Liver (tissue), 9 donors: Measurements from ENCODE around the gene S100A5. TPM values are rescaled to one million over a fixed set of nuclear protein-coding genes. Genes with fewer than 3 reads are reported as not detected.

Experiments
- DNase-seq: peaks from one replicate; pipeline ENCODE4 v3.0.0-alpha.2; 2017; ENCODE audit warnings: low spot score
- H3K27ac ChIP-seq, 2 donors: one replicate each; pipeline ENCODE4 v1.7.0; 2013; ENCODE audit warnings: inconsistent platforms in 2 of 2, low read length in 2 of 2, control low read depth in 1 of 2, low read depth in 1 of 2, mild to moderate bottlenecking in 1 of 2
- H3K27me3 ChIP-seq, 4 donors: one replicate each; pipeline versions ENCODE4 v1.6.1 to v1.7.0; 2013; ENCODE audit warnings: low read length in 3 of 4, inconsistent platforms in 1 of 4, mild to moderate bottlenecking in 1 of 4, moderate library complexity in 1 of 4; ENCODE audit not compliant: control insufficient read depth in 4 of 4, insufficient read depth in 4 of 4
- H3K36me3 ChIP-seq, 4 donors: one replicate each; pipeline versions ENCODE4 v1.6.1 to v1.7.0; 2013; ENCODE audit warnings: low read length in 3 of 4, mild to moderate bottlenecking in 3 of 4, low read depth in 1 of 4, moderate library complexity in 1 of 4; ENCODE audit not compliant: control insufficient read depth in 4 of 4, insufficient read depth in 3 of 4
- H3K4me1 ChIP-seq, 4 donors: one replicate each; pipeline versions ENCODE4 v1.6.1 to v1.7.0; 2013; ENCODE audit warnings: low read length in 3 of 4, mild to moderate bottlenecking in 3 of 4, moderate library complexity in 1 of 4; ENCODE audit not compliant: control insufficient read depth in 4 of 4, insufficient read depth in 4 of 4
- H3K4me3 ChIP-seq, 3 donors: one replicate each; pipeline versions ENCODE4 v1.6.1 to v1.7.0; 2013; ENCODE audit warnings: low read length in 3 of 3, control low read depth in 1 of 3, low read depth in 1 of 3, mild to moderate bottlenecking in 1 of 3
- H3K9ac ChIP-seq, 2 donors: one replicate each; pipeline ENCODE4 v1.7.0; 2013; ENCODE audit warnings: low read length in 2 of 2, mild to moderate bottlenecking in 2 of 2, moderate library complexity in 2 of 2, control low read depth in 1 of 2, low read depth in 1 of 2
- H3K9me3 ChIP-seq, 4 donors: one replicate each; pipeline versions ENCODE4 v1.6.1 to v1.7.0; 2013; ENCODE audit warnings: low read length in 3 of 4; ENCODE audit not compliant: control insufficient read depth in 4 of 4
- EGR1 ChIP-seq, 2 donors: IDR thresholded peaks; 2 replicates each; pipeline ENCODE4 v1.6.1; 2016 to 2018; ENCODE audit warnings: antibody characterized with exemption in 2 of 2, low read depth in 2 of 2
- FOXA1 ChIP-seq: IDR thresholded peaks from 2 replicates; pipeline ENCODE4 v1.6.1; 2016; ENCODE audit warnings: antibody characterized with exemption
- FOXA2 ChIP-seq: IDR thresholded peaks from 2 replicates; pipeline ENCODE4 v1.6.1; 2016; ENCODE audit warnings: antibody characterized with exemption
- GABPA ChIP-seq, 2 donors: IDR thresholded peaks in 1 of 2; conservative IDR thresholded peaks in 1 of 2; 2 replicates each; pipeline ENCODE4 v1.6.1; 2016; ENCODE audit warnings: antibody characterized with exemption in 2 of 2, mild to moderate bottlenecking in 1 of 2, moderate library complexity in 1 of 2
- HNF4G ChIP-seq: IDR thresholded peaks from 2 replicates; pipeline ENCODE4 v1.6.1; 2016; ENCODE audit warnings: antibody characterized with exemption
- JUND ChIP-seq, 2 donors: IDR thresholded peaks; 2 replicates each; pipeline ENCODE4 v1.6.1; 2016; ENCODE audit warnings: antibody characterized with exemption in 2 of 2
- NR2F2 ChIP-seq: IDR thresholded peaks from 2 replicates; pipeline ENCODE4 v1.6.1; 2016; ENCODE audit warnings: antibody characterized with exemption
- RAD21 ChIP-seq, 2 donors: IDR thresholded peaks; 2 replicates each; pipeline ENCODE4 v1.6.1; 2016; ENCODE audit warnings: antibody characterized with exemption in 2 of 2, mild to moderate bottlenecking in 2 of 2
- REST ChIP-seq: IDR thresholded peaks from 2 replicates; pipeline ENCODE4 v1.6.1; 2016; ENCODE audit warnings: antibody characterized with exemption, mild to moderate bottlenecking
- RXRA ChIP-seq, 2 donors: IDR thresholded peaks; 2 replicates each; pipeline ENCODE4 v1.6.1; 2017 to 2018; ENCODE audit warnings: antibody characterized with exemption in 2 of 2, mild to moderate bottlenecking in 1 of 2
- SP1 ChIP-seq: IDR thresholded peaks from 2 replicates; pipeline ENCODE4 v1.6.1; 2018; ENCODE audit warnings: antibody characterized with exemption, mild to moderate bottlenecking
- TAF1 ChIP-seq: conservative IDR thresholded peaks from 2 replicates; pipeline ENCODE4 v1.6.1; 2016; ENCODE audit warnings: antibody characterized with exemption, mild to moderate bottlenecking
- YY1 ChIP-seq: IDR thresholded peaks from 2 replicates; pipeline ENCODE4 v1.6.1; 2016; ENCODE audit warnings: antibody characterized with exemption, mild to moderate bottlenecking
- WGBS: extraction: QIAGEN DNeasy Blood & Tissue Kit; methylation state at CpG from one replicate; pipeline ENCODE4 v1.1.7; 2013; 5-methylcytosine and 5-hydroxymethylcytosine counted together
- polyA plus RNA-seq, 2 donors: library from polyadenylated mRNA; stranded (reverse) in 1 of 2; unstranded in 1 of 2; fragments of 200-250 nt in 1 of 2; fragments of >200 nt in 1 of 2; fragmentation: Nextera tagmentation in 1 of 2; extraction: Ambion mirVana in 1 of 2; gene quantifications; one replicate each; pipeline versions ENCODE4 v1.2.1 to v1.2.3, GENCODE V29; 2013 to 2015
- total RNA-seq, 2 donors: library from RNA; depleted of rRNA; stranded (reverse); fragments of >200 nt; gene quantifications; one replicate each; pipeline ENCODE4 v1.2.3, GENCODE V29; 2014
- TF ChIP-seq, protein P1 (sequence below): IDR thresholded peaks from 2 replicates; pipeline ENCODE4 v1.6.1; 2016; ENCODE audit warnings: antibody characterized with exemption
- TF ChIP-seq, protein P2 (sequence below): IDR thresholded peaks from 2 replicates; pipeline ENCODE4 v1.6.1; 2016; ENCODE audit warnings: antibody characterized with exemption
- TF ChIP-seq, protein P3 (sequence below): fragments of 150-350 bp; IDR thresholded peaks from 2 replicates; pipeline ENCODE4 v1.5.1; 2017; ENCODE audit warnings: improper control_type of control experiment, low read depth, low read length; ENCODE audit not compliant: missing input control
- TF ChIP-seq, protein P4 (sequence below): IDR thresholded peaks from 2 replicates; pipeline ENCODE4 v1.6.1; 2016; ENCODE audit warnings: antibody characterized with exemption
- donor health status: healthy.
- donor health status: healthy.
- donor health status: healthy.
- donor health status: healthy.
- donor health status: healthy.

The S100A5 gene
- total and polyA plus RNA-seq, 4 donors: not detected

GRCh38 chr1:153549741-153550397 lies 9.1 kb upstream of the S100A5 start:
- H3K4me1 ChIP-seq: no peaks in the 10 kb centered on the region
- TF ChIP-seq YY1: no peak
- TF ChIP-seq, protein P1, sequence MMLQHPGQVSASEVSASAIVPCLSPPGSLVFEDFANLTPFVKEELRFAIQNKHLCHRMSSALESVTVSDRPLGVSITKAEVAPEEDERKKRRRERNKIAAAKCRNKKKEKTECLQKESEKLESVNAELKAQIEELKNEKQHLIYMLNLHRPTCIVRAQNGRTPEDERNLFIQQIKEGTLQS: no peak
- no peak for TF ChIP-seq GABPA (IDR thresholded peaks at IDR 0.05 in 1 of 2, conservative IDR thresholded peaks at IDR 0.05 in 1 of 2)
- no peak for TF ChIP-seq EGR1 (IDR thresholded peaks at IDR 0.05; ENCODE audit: low read depth in 2 of 2)
- TF ChIP-seq RXRA (IDR thresholded peaks at IDR 0.05): no peak
- TF ChIP-seq, protein P2, sequence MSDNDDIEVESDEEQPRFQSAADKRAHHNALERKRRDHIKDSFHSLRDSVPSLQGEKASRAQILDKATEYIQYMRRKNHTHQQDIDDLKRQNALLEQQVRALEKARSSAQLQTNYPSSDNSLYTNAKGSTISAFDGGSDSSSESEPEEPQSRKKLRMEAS: no peak
- TF ChIP-seq, protein P3, sequence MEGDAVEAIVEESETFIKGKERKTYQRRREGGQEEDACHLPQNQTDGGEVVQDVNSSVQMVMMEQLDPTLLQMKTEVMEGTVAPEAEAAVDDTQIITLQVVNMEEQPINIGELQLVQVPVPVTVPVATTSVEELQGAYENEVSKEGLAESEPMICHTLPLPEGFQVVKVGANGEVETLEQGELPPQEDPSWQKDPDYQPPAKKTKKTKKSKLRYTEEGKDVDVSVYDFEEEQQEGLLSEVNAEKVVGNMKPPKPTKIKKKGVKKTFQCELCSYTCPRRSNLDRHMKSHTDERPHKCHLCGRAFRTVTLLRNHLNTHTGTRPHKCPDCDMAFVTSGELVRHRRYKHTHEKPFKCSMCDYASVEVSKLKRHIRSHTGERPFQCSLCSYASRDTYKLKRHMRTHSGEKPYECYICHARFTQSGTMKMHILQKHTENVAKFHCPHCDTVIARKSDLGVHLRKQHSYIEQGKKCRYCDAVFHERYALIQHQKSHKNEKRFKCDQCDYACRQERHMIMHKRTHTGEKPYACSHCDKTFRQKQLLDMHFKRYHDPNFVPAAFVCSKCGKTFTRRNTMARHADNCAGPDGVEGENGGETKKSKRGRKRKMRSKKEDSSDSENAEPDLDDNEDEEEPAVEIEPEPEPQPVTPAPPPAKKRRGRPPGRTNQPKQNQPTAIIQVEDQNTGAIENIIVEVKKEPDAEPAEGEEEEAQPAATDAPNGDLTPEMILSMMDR: no peak
- no peak for TF ChIP-seq HNF4G
- no peak for TF ChIP-seq FOXA1
- TF ChIP-seq TAF1: no peak
- TF ChIP-seq JUND (IDR thresholded peaks at IDR 0.05): no peak
- TF ChIP-seq FOXA2: no peak
- TF ChIP-seq SP1: no peak
- TF ChIP-seq REST: no peak
- TF ChIP-seq, protein P4, sequence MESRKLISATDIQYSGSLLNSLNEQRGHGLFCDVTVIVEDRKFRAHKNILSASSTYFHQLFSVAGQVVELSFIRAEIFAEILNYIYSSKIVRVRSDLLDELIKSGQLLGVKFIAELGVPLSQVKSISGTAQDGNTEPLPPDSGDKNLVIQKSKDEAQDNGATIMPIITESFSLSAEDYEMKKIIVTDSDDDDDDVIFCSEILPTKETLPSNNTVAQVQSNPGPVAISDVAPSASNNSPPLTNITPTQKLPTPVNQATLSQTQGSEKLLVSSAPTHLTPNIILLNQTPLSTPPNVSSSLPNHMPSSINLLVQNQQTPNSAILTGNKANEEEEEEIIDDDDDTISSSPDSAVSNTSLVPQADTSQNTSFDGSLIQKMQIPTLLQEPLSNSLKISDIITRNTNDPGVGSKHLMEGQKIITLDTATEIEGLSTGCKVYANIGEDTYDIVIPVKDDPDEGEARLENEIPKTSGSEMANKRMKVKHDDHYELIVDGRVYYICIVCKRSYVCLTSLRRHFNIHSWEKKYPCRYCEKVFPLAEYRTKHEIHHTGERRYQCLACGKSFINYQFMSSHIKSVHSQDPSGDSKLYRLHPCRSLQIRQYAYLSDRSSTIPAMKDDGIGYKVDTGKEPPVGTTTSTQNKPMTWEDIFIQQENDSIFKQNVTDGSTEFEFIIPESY: no peak
- no peak for TF ChIP-seq RAD21 (IDR thresholded peaks at IDR 0.05)
- no peak for TF ChIP-seq NR2F2
- H3K27me3 ChIP-seq: no peaks in the 10 kb centered on the region
- DNase-seq: no peak
- 88% methylated on average over 6 of the region's 6 CpGs for WGBS
- no peak overlapping the region for H3K4me3 ChIP-seq
- H3K9ac ChIP-seq: no peak overlapping the region
- no peaks in the 10 kb centered on the region for H3K9me3 ChIP-seq
- H3K36me3 ChIP-seq: no peaks in the 10 kb centered on the region
- no peak overlapping the region for H3K27ac ChIP-seq
